ENCODE results near the gene HNRNPK. TPM values are rescaled to one million over a fixed set of nuclear protein-coding genes. Genes with fewer than 3 reads are reported as not detected.

Gene HNRNPK
- total RNA-seq, 1 experiment from 2014 or later, result 597 TPM

- DNase-seq (ENCODE audit: low read depth), result peak; percentile 41
These were observed 45.3 kb downstream of the HNRNPK start for GRCh38 chr9:83934569-83935275.

DNA sequence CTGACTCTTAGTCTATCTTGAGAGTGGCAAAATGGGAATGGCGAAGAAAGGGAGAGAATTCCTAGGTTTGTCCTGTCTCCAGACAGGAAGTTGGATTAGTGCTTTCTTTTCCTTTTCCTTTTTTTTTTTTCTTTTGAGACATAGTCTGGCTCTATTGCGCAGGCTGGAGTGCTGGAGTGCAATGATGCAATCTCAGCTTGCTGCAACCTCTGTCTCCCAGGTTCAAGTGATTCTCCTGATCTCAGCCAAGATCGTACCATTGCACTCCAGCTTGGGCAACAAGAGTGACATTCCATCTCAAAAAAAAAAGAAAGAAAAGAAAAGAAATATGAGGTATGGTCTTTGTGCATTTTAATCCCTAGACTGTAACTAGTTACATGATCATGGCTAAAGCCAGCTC, 46.2 kb downstream of the HNRNPK start:
- no peak for DNase-seq (ENCODE audit: low read depth)

DNA sequence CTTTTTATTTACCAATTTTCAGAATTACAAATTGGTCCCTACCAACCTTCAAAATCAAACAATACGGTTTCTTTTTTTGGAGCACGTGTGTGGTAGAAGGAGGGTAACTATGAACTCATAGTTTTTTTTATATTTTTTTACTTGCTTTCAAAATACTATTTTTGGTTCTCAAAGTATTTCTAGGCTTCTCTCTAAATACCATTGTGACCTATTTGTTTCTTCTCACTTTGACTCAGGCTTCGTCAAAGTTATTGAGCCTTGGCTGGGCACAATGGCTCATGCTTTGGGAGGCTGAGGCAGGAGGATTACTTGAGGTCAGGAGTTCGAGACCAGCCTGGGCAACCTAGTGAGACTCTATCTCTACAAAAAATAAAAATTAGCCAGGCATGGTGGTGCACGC, 47.2 kb downstream of the HNRNPK start:
- DNase-seq (ENCODE audit: low read depth), result no peak

DNA sequence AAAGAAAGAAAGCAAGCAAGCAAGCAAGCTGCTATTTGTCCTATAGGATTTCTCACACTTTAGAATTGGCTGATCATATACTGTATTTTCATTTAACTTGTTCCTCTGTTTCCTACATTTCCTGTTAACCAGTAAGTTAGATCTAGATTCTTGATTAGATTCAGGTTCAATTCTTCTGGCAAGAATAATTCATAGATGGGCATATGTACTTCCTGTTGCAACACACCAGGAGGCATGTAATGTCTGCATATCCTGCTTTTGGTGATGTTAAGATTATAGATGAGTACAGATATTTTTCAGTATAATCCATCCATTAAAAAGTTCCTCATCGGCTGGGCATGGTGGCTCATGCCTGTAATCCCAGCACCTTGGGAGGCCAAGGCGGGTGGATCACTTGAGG, 48.0 kb downstream of the HNRNPK start:
- no peak for DNase-seq (ENCODE audit: low read depth)

- DNase-seq (ENCODE audit: low read depth), result no peak
These were observed 49.1 kb downstream of the HNRNPK start for GRCh38 chr9:83930881-83931280.

DNA sequence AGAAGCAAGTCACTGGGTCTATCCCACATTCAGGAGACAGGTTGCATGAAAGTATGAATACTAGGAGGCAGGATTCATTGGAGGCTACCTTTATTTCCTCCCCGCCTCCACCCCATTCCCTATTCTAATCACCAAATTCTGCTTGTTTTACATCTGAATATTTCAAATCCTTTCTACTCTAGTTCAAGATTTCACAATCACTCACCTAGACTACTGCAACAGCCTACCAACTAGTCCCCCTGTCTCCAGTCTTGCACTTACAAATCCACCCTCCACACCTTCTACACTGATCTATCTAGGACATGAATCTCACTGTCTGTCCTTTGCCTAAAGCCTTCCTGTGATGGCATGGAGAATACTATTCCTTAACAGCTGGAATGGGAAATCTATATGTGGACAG, 52.4 kb downstream of the HNRNPK start:
- no peak for DNase-seq (ENCODE audit: low read depth)

GRCh38 chr9:83920927-83921707, 58.9 kb downstream of the HNRNPK start, which contains the start of gene KIF27:
Gene KIF27 (minus strand): TSS chr9:83921432. CDS start chr9:83915591, 5,841 bp downstream.
- DNase-seq (ENCODE audit: low read depth), result peak; percentile 99

DNA sequence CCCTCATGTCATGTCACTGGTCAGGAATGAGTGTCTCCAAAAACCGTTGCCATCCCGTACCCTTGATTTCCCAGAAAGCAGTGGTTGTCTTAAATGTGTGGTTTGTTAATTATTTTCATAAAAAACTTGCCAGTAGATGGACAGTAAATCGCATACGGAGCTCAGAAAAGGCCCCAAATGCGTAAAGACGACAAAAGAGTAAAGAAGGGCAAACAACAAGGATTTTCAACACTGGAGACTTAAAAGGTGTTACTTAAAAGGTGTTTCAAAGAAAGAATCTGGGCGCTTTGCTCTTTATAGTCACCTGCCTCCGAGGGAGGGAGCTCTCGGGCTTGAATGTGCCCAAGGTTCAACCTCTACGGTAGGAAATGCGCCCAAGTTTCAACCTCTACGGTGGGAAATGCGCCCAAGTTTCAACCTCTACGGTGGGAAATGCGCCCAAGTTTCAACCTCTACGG, 59.5 kb downstream of the HNRNPK start:
- DNase-seq (ENCODE audit: low read depth), result no peak

- no peak for DNase-seq (ENCODE audit: low read depth)
These were observed 60.9 kb downstream of the HNRNPK start for GRCh38 chr9:83919111-83919510.

Other genes starting within 250 kb of the HNRNPK start
- gene GKAP1, start 162.4 kb downstream of the HNRNPK start, total RNA-seq (2014; rRNA removed; shearing (Covaris generic)), result 5.0 and 10.7 TPM in 2 replicates
- 2.2 and 2.7 TPM in 2 replicates for gene KIF27, start 58.8 kb downstream of the HNRNPK start, total RNA-seq (2014; rRNA removed; shearing (Covaris generic))
- 8.8 and 9.6 TPM in 2 replicates for gene RMI1, start 590 bp upstream of the HNRNPK start, total RNA-seq (2014; rRNA removed; shearing (Covaris generic))

Measured in Daoy (cell line).